MM.1S (cell line): ENCODE measurements around the gene GRIK2.

Experiments
- CTCF ChIP-seq: fragments of 300-600 bp; sonication (generic); IDR thresholded peaks from 2 replicates; pipeline ENCODE4 v1.5.1; 2016; ENCODE audit warnings: antibody characterized with exemption, low read length, mixed read lengths
- EZH2 ChIP-seq: fragments of 300-600 bp; sonication (generic); optimal IDR thresholded peaks from 2 replicates; pipeline ENCODE3; 2017; ENCODE audit warnings: low read depth, mild to moderate bottlenecking, antibody characterized with exemption, low read length, mixed read lengths
- EZH2phosphoT487 ChIP-seq: fragments of 300-600 bp; sonication (generic); IDR thresholded peaks from 2 replicates; pipeline ENCODE4 v1.6.1; 2018; ENCODE audit warnings: antibody characterized with exemption, low read length

DNA sequence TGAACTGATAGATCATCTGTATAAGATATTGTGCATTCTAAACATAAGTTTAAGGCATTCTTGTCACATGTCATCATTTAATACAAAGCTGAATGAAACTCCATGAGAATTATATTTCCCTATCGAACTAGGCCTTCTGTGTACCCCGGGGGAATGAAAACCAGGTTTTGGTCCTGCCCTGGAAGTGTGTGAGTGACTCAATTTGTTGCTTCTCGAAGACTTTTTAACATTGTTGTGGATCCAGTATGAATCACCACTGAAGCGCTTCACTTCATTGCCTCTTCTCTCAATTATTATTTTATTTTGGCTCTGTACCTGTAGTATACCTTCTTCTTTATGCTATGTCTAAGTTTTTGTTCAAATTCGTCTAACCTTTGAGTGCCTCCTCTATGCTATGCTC lies 150.8 kb downstream of the GRIK2 start:
- TF ChIP-seq CTCF (no peak), EZH2 (no peak), EZH2phosphoT487 (no peak)
